Tibial nerve (tissue), 4 donors: ENCODE data around the gene OR1E1.

Experiments
- CTCF ChIP-seq, 5 experiments: fragments of 200-600 bp in 3 of 5; fragments of 450-650 bp in 2 of 5; sonication (generic) in 3 of 5; IDR thresholded peaks; one replicate each; pipeline ENCODE4 v1.5.1; 2016 to 2019; ENCODE audit warnings: antibody characterized with exemption in 5 of 5, mild to moderate bottlenecking in 3 of 5, moderate library complexity in 2 of 5
- EP300 ChIP-seq, 2 donors: sonication (generic); formaldehyde crosslinking; IDR thresholded peaks; one replicate each; pipeline ENCODE4 v1.6.1; 2017; ENCODE audit warnings: antibody characterized with exemption in 2 of 2, mild to moderate bottlenecking in 1 of 2
- POLR2A ChIP-seq, 2 donors: fragments of 450-650 bp; IDR thresholded peaks; one replicate each; pipeline ENCODE4 v1.6.1; 2017; ENCODE audit warnings: antibody characterized with exemption in 2 of 2, mild to moderate bottlenecking in 2 of 2, moderate library complexity in 2 of 2

DNA sequence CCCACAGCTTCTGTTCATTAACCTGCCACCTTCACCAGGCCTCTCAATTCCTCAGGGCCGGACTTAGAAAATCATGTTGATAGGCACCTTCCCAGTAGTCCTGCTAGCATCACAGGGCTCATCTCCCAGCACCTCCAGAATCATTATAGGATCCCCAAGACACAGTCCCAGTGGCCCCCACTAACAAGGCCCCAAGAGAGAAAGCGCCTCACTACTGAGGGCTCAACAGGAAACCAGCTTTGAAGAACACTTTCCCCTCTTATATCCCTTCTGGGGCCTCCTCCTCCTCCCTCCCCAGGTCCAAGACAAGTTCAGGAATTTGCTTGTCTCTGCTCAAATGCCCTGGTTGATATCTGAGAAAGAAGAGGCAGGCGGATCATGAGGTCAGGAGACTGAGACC, 12.9 kb upstream of the OR1E1 start, which contains the start of gene OR3A3:
- TF ChIP-seq CTCF (IDR thresholded peaks at IDR 0.05) = no peak
- no peak for TF ChIP-seq EP300 (IDR thresholded peaks at IDR 0.05)
- TF ChIP-seq POLR2A (IDR thresholded peaks at IDR 0.05) = no peak
